GM12873 (cell line): Measurements from ENCODE around the gene DCBLD2.

ENCODE experiments used
- TF ChIP-seq, protein P1 (sequence below): IDR thresholded peaks from 2 replicates; pipeline ENCODE4 v1.5.1; 2012; ENCODE audit warnings: low read depth, mild to moderate bottlenecking, moderate library complexity, low read length, control low read depth; ENCODE audit not compliant: insufficient read depth; ENCODE audit errors: missing control alignments

Gene DCBLD2

GRCh38 chr3:98786364-98787006 lies 115.0 kb downstream of the DCBLD2 start:
- TF ChIP-seq, protein P1, sequence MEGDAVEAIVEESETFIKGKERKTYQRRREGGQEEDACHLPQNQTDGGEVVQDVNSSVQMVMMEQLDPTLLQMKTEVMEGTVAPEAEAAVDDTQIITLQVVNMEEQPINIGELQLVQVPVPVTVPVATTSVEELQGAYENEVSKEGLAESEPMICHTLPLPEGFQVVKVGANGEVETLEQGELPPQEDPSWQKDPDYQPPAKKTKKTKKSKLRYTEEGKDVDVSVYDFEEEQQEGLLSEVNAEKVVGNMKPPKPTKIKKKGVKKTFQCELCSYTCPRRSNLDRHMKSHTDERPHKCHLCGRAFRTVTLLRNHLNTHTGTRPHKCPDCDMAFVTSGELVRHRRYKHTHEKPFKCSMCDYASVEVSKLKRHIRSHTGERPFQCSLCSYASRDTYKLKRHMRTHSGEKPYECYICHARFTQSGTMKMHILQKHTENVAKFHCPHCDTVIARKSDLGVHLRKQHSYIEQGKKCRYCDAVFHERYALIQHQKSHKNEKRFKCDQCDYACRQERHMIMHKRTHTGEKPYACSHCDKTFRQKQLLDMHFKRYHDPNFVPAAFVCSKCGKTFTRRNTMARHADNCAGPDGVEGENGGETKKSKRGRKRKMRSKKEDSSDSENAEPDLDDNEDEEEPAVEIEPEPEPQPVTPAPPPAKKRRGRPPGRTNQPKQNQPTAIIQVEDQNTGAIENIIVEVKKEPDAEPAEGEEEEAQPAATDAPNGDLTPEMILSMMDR = no peak

DNA sequence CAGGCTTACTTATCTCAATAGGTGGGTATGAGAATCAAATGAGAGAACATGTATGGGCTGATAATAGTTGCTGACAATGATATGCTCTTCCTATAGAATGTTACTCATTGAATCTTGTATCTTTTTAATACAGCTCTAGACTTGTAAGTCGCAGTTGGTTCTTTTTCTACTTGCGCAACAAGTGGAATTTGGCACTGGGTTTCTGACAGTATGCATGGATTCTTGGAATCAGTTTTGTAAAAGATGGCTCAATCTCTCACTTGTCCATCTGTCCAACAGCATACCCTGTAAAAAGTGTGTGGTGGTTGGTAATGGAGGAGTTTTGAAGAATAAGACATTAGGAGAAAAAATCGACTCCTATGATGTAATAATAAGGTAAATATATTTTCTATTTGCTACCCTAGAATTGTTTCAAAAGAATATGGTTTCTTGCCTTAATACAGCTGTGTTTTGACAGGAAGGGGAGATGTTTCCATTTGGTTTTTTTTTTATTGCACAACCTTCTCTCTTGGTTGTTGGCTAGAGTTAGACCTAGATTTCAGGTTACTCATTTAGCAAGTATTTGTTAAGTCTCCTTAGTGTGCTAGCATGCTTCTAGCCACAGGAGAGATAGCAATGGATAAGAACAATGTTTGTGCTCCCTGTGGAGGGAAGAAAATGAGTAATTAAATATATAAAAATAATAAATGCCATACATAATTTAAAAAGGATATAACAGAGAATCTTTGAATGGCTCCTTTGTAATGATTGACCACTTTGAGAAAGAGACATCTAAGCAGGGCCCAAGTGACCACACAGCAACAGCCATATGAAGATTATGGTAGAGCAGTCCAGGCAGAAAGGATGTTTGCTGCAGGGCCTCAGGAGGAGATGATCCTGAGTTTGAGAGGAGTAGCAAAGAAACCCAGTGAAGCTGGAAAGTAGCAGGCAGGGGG lies 116.6 kb downstream of the DCBLD2 start:
- TF ChIP-seq, protein P1 = no peak

DNA sequence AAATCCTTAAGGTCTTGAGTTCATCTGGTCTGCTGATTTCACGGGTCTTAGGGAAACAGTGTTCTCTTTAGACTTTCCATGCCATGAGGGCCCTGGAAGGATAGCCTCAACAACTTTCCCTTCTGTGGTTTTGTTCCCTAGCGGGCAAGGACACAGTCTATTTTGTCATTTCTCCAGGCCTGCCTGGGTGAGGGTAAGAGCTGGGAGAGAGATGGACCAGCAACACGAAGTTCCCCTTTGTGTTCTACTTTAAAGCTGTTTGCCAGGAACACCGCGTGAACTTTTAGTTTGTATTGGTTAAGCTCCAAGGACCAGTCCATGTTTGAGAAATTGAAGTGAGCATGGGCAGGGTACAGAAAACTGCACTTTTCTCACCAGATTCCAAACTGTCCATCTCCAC lies 117.5 kb downstream of the DCBLD2 start:
- TF ChIP-seq, protein P1 = no peak

- TF ChIP-seq, protein P1 = no peak
These were observed 118.5 kb downstream of the DCBLD2 start for GRCh38 chr3:98782824-98783500.

- TF ChIP-seq, protein P1 = no peak
These were observed 121.2 kb downstream of the DCBLD2 start for GRCh38 chr3:98780343-98780742.

- TF ChIP-seq, protein P1 = no peak
These were observed 121.8 kb downstream of the DCBLD2 start for GRCh38 chr3:98779541-98780335.
